ENCODE results near the gene CMC2.

CMC2 gene

GRCh38 chr16:80973991-80974390 lies 32.7 kb downstream of the CMC2 start:
- POLR2A ChIA-PET: no interaction called here
- no peak overlapping the region for H3K27ac ChIP-seq (ENCODE audit: extremely low read depth, low read depth, low read length)
- no peak overlapping the region for H3K4me3 ChIP-seq (ENCODE audit: low read depth, low read length)
- H3K4me1 ChIP-seq (ENCODE audit: control insufficient read depth, insufficient read depth, low read length): no peaks in the 10 kb centered on the region
- CTCF ChIA-PET: interaction anchor here (0.8 to 2.1 kb wide), 10 partner anchors 10 to 447 kb away, joined by 3 to 14 read pairs (median 4); partner anchors contain the start of gene ATMIN
- TF ChIP-seq ZNF704 (tag by site-specific recombination; IDR thresholded peaks at IDR 0.05) (no peak), MYNN (tag by site-specific recombination; IDR thresholded peaks at IDR 0.05; ENCODE audit: borderline replicate concordance) (no peak), KLF17 (tag by site-specific recombination; IDR thresholded peaks at IDR 0.05) (no peak), ZNF518A (tag by site-specific recombination; conservative IDR thresholded peaks at IDR 0.05; ENCODE audit: low read depth) (no peak), REPIN1 (tag by site-specific recombination; IDR thresholded peaks at IDR 0.05; ENCODE audit: low read depth) (no peak), ZNF548 (tag by site-specific recombination; IDR thresholded peaks at IDR 0.05) (no peak), ZNF707 (tag by site-specific recombination; IDR thresholded peaks at IDR 0.05) (no peak), GLI4 (tag by site-specific recombination; IDR thresholded peaks at IDR 0.05) (no peak), PATZ1 (tag by site-specific recombination; IDR thresholded peaks at IDR 0.05) (no peak), ZNF202 (tag by site-specific recombination; IDR thresholded peaks at IDR 0.05; ENCODE audit: borderline replicate concordance) (no peak), ZNF121 (tag by site-specific recombination; IDR thresholded peaks at IDR 0.05) (no peak), ZNF776 (tag by site-specific recombination; IDR thresholded peaks at IDR 0.05; ENCODE audit: borderline replicate concordance) (no peak), ZNF423 (tag by site-specific recombination; IDR thresholded peaks at IDR 0.05) (no peak), ZNF366 (tag by site-specific recombination; conservative IDR thresholded peaks at IDR 0.05) (no peak), ZNF585B (tag by site-specific recombination; IDR thresholded peaks at IDR 0.05) (no peak)
- H3K36me3 ChIP-seq (ENCODE audit: control insufficient read depth in 2 of 2, insufficient read depth in 1 of 2, low read length in 2 of 2): peaks cover 0 to 3% of the 10 kb centered on the region in 2 experiments
- no peaks in the 10 kb centered on the region for H3K9me3 ChIP-seq (ENCODE audit: control insufficient read depth, insufficient read depth, low read depth, low read length)

- no peaks in the 10 kb centered on the region for H3K9me3 ChIP-seq (ENCODE audit: control insufficient read depth, insufficient read depth, low read depth, low read length)
- no peak overlapping the region for H3K4me3 ChIP-seq (ENCODE audit: low read depth, low read length)
- ChIA-PET CTCF (interaction anchor here (0.6 to 1.8 kb wide), 3 partner anchors 21 to 918 kb away, joined by 3 to 6 read pairs (median 4); no protein-coding TSS in a partner anchor), POLR2A (no interaction called here)
- H3K27ac ChIP-seq (ENCODE audit: extremely low read depth, low read depth, low read length): no peak overlapping the region
- peaks cover 0 to 3% of the 10 kb centered on the region in 2 experiments; a peak in 2 of 3 replicates for H3K36me3 ChIP-seq (ENCODE audit: control insufficient read depth in 2 of 2, insufficient read depth in 1 of 2, low read length in 2 of 2)
- no peaks in the 10 kb centered on the region for H3K4me1 ChIP-seq (ENCODE audit: control insufficient read depth, insufficient read depth, low read length)
- TF ChIP-seq ZNF785 (tag by site-specific recombination; IDR thresholded peaks at IDR 0.05) (no peak), PRDM1 (tag by site-specific recombination; IDR thresholded peaks at IDR 0.05) (no peak), ZNF169 (tag by site-specific recombination; IDR thresholded peaks at IDR 0.05) (no peak), ZNF280C (tag by site-specific recombination; IDR thresholded peaks at IDR 0.05) (no peak), ZNF10 (tag by site-specific recombination; IDR thresholded peaks at IDR 0.05) (no peak), ZNF416 (tag by site-specific recombination; IDR thresholded peaks at IDR 0.05) (no peak), ZNF473 (tag by site-specific recombination; IDR thresholded peaks at IDR 0.05) (no peak), ZNF221 (tag by site-specific recombination; IDR thresholded peaks at IDR 0.05; ENCODE audit: borderline replicate concordance) (no peak), WT1 (tag by site-specific recombination; IDR thresholded peaks at IDR 0.05) (no peak), GLIS2 (tag by site-specific recombination; IDR thresholded peaks at IDR 0.05) (no peak), ZNF2 (tag by site-specific recombination; IDR thresholded peaks at IDR 0.05) (no peak)
Observed at GRCh38 chr16:80972611-80973010, 34.1 kb downstream of the CMC2 start.
